ENCODE results near the gene ABCD1.

The ABCD1 gene

DNA sequence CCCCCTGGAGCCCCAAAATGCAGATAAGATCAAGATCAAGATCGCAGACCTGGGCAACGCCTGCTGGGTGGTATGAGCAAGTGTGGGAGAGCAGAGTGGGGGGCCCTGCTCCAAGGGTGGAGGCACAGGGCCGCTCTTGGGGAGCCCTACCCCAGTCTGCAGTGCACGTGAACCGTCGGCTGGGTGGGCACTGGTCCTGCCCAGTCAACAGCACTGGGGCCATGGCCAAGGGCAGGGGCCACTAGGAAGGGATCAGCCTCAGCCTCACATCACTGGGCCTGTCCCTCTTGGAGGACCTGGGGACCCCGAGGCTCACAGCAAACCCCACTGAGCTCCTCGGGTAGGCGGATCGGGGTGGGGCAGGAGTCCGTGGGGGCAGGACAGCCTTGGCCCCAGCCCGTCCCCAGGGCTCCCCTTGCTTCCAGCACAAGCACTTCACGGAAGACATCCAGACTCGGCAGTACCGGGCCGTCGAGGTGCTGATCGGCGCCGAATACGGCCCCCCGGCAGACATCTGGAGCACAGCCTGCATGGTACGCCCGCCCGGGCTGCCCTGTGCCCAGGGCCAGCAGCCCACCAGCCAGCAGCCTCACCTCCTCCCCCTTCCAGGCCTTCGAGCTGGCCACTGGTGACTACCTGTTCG lies 59.8 kb downstream of the ABCD1 start:
- in situ Hi-C loops (cut with HindIII; ENCODE audit: low sequenced_read_pairs): no loop called here

DNA sequence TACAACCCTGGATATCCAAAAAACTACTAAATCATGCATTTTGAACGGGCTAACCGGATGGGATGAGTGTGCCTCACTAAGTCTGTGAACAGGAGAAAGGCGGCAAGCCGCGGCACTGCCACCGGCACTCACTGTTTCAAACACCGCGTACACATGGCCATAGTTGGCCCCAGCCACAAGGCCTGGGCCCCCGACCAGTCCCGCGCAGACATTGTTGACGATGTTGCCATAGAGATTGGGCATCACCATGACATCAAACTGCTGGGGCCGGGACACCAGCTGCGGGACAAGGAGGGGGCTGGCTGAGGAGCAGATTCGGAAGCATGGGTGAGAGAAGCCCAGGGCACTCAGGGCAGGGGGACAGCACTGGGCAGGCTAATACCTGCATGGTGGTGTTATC lies 62.0 kb downstream of the ABCD1 start:
- in situ Hi-C loops (cut with HindIII; ENCODE audit: low sequenced_read_pairs): no loop called here

DNA sequence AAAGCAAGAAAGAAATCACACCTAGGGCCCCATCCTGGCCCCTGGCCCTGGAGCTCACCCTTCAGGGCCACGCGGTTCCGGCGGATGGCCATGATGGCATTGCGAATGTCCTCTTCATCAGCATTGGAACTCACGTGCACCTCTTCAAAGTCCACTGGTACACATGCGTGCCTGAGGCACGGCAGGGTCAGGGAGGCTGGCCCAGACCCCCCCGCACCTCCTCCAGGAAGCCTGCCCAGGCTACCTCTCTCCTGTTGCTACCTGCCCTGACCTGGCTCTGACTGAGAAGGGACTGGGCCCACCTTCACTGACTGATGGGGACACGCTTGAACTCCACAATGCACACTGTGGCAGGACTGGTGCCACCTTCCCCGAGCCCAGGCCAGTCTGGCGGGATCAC lies 65.0 kb downstream of the ABCD1 start:
- in situ Hi-C loops (cut with HindIII; ENCODE audit: low sequenced_read_pairs): no loop called here

- in situ Hi-C loops (cut with HindIII; ENCODE audit: low sequenced_read_pairs): no loop called here
These were observed 66.6 kb downstream of the ABCD1 start for GRCh38 chrX:153791104-153791852.

- in situ Hi-C loops (cut with HindIII; ENCODE audit: low sequenced_read_pairs): no loop called here
These were observed 67.7 kb downstream of the ABCD1 start for GRCh38 chrX:153792368-153792767.

- in situ Hi-C loops (cut with HindIII; ENCODE audit: low sequenced_read_pairs): no loop called here
These were observed 68.6 kb downstream of the ABCD1 start for GRCh38 chrX:153793291-153793690.

Data from endothelial cell of hepatic sinusoid (primary cell).